ENCODE data around the gene KCNH3.

DNA sequence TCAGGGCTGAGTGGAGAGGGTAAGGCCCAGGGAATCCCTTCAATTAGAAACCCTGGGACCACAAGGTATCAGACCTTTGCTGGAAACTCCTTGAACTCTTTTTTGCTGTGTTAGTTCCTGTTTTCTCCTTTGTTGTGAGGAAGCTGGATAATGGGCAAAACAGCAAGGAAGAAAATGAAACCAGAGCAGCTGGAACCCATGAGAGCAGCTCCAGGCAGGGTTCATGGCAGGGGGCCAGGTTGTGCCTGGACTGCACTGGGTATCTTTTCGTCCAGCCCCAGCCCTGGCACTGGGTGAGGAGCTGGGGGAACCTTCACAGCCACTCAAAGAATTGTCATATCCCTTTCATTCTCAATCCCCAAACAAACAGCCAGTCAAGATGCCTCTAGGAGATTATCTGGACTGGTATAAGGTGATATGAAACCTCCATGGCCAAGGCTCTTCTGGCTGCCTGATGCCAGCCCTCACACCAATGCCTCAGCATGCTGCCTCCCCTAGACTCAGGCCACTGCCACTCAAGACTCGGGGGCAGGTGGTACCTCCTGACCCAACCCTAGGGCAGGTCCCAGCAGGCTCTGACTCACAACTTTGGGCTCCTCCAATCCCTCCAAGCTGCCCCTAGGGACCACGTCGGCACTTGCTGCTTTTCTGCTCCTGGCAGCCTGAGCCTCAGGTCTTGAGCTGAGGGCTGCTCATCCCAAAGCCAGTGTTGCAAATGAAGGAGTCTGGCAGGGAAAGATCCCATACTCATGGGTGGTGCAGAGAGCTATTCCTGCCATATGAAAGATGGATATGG, 50.1 kb downstream of the KCNH3 start:
- TF ChIP-seq, protein P1, sequence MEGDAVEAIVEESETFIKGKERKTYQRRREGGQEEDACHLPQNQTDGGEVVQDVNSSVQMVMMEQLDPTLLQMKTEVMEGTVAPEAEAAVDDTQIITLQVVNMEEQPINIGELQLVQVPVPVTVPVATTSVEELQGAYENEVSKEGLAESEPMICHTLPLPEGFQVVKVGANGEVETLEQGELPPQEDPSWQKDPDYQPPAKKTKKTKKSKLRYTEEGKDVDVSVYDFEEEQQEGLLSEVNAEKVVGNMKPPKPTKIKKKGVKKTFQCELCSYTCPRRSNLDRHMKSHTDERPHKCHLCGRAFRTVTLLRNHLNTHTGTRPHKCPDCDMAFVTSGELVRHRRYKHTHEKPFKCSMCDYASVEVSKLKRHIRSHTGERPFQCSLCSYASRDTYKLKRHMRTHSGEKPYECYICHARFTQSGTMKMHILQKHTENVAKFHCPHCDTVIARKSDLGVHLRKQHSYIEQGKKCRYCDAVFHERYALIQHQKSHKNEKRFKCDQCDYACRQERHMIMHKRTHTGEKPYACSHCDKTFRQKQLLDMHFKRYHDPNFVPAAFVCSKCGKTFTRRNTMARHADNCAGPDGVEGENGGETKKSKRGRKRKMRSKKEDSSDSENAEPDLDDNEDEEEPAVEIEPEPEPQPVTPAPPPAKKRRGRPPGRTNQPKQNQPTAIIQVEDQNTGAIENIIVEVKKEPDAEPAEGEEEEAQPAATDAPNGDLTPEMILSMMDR (conservative IDR thresholded peaks at IDR 0.05 in 1 of 2, IDR thresholded peaks at IDR 0.05 in 1 of 2; ENCODE audit: extremely low read depth in 1 of 2, insufficient read depth in 1 of 2, low read depth in 1 of 2, low read length in 2 of 2), result no peak
- TF ChIP-seq EZH2 (IDR thresholded peaks at IDR 0.05; ENCODE audit: borderline replicate concordance, low read length), result no peak
